Ureter (tissue), 1 donor: ENCODE data around the gene VCAN. TPM values are rescaled to one million over a fixed set of nuclear protein-coding genes. Genes with fewer than 3 reads are reported as not detected.

Source experiments
- DNase-seq: peaks from one replicate; pipeline ENCODE4 v3.0.0-alpha.2; 2020; ENCODE audit warnings: low spot score
- total RNA-seq: library from RNA; stranded (reverse); gene quantifications from one replicate; pipeline ENCODE4 v1.2.4, GENCODE V29; 2023
- donor health status: DM: yes; HTN: yes; CAD: no.

VCAN gene
- total RNA-seq, 1 donor from 2014 or later, result 75.9 TPM

- peak; percentile 48 for DNase-seq
Observed at GRCh38 chr5:83467371-83468035, 4.0 kb upstream of the VCAN start.

GRCh38 chr5:83469075-83469474 is 2.5 kb upstream of the VCAN start:
- no peak for DNase-seq

GRCh38 chr5:83470526-83471404 is 779 bp upstream of the VCAN start:
- no peak for DNase-seq

GRCh38 chr5:83472213-83472507 is 616 bp downstream of the VCAN start:
- DNase-seq, result no peak

GRCh38 chr5:83472508-83473345 is 1.2 kb downstream of the VCAN start:
- DNase-seq, result peak; percentile 52

GRCh38 chr5:83473346-83474160 is 2.0 kb downstream of the VCAN start:
- peak; percentile 89 for DNase-seq

- peak; percentile 74 for DNase-seq
Observed at GRCh38 chr5:83474161-83474796, 2.7 kb downstream of the VCAN start.

- DNase-seq, result no peak
Observed at GRCh38 chr5:83474991-83475390, 3.4 kb downstream of the VCAN start.

GRCh38 chr5:83475391-83475863 is 3.9 kb downstream of the VCAN start:
- DNase-seq, result no peak

- DNase-seq, result no peak
Observed at GRCh38 chr5:83475935-83476814, 4.6 kb downstream of the VCAN start.

GRCh38 chr5:83482961-83483360 is 11.4 kb downstream of the VCAN start:
- no peak for DNase-seq

GRCh38 chr5:83484294-83484693 is 12.8 kb downstream of the VCAN start:
- DNase-seq, result no peak

GRCh38 chr5:83485842-83486241 is 14.3 kb downstream of the VCAN start:
- no peak for DNase-seq

- no peak for DNase-seq
Observed at GRCh38 chr5:83487155-83487554, 15.6 kb downstream of the VCAN start.

GRCh38 chr5:83488271-83488670 is 16.7 kb downstream of the VCAN start:
- DNase-seq, result no peak

GRCh38 chr5:83488821-83489220 is 17.3 kb downstream of the VCAN start:
- DNase-seq, result no peak

GRCh38 chr5:83490203-83490602 is 18.7 kb downstream of the VCAN start:
- DNase-seq, result no peak

- DNase-seq, result no peak
Observed at GRCh38 chr5:83492331-83492730, 20.8 kb downstream of the VCAN start.

GRCh38 chr5:83493644-83494043 is 22.1 kb downstream of the VCAN start:
- no peak for DNase-seq

GRCh38 chr5:83494087-83494620 is 22.6 kb downstream of the VCAN start:
- DNase-seq, result no peak
